Astrocyte (in vitro differentiated cells and primary cell): Measurements from ENCODE around the gene IL20RA.

Experiments
- CTCF ChIP-seq: IDR thresholded peaks from 2 replicates; pipeline ENCODE4 v1.5.1; 2011; ENCODE audit warnings: low read depth, mild to moderate bottlenecking, inconsistent platforms, low read length, moderate library complexity; ENCODE audit not compliant: insufficient read depth
- EZH2 ChIP-seq: IDR thresholded peaks from 2 replicates; pipeline ENCODE4 v1.6.1; 2012; ENCODE audit warnings: mild to moderate bottlenecking, low read length, inconsistent platforms; ENCODE audit not compliant: insufficient read depth

DNA sequence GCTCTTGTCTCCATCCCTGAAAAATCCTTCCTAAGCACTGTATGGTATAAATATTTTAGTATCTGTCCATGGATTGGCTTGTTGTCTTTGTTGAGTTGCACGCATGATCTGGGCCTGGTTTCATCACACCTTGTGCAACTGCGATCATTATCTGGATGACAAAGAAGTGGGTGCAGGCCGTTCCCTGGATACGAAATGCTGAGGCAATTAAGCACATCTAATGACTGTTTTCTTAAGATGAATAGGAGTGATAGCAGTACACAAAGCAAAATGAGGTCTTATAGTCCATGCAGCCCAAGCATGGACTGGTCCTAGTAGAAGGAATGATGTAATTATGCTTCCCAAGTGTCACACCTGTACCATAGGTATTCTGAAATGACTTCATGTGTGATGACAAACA, 74.8 kb downstream of the IL20RA start:
- no peak for TF ChIP-seq CTCF
- TF ChIP-seq EZH2: no peak
